Measurements from ENCODE around the gene SNX21. TPM values are rescaled to one million over a fixed set of nuclear protein-coding genes. Genes with fewer than 3 reads are reported as not detected.

The SNX21 gene
- total and polyA plus RNA-seq, 9 of the 15 experiments (the other 6 are each of a cell fraction or from before 2014, with no cell fraction given) = 0.10 to 1.2 (median 0.42) TPM

- Histone ChIP-seq H3K27me3 (ENCODE audit: control insufficient read depth in 2 of 2, insufficient read depth in 2 of 2, low read length in 2 of 2) (no peaks in the 10 kb centered on the region), H3K9me1 (ENCODE audit: control insufficient read depth, insufficient read depth, low read length) (no peaks in the 10 kb centered on the region), H3K9me3 (replicated peaks; ENCODE audit: control insufficient read depth, insufficient read depth, low read depth, low read length) (no peaks in the 10 kb centered on the region), H3K36me3 (ENCODE audit: control insufficient read depth, insufficient read depth, low read length) (no peaks in the 10 kb centered on the region; the same call in 1 of the 3 replicates), H3K4me1 (replicated peaks in 1 of 2; ENCODE audit: control insufficient read depth in 2 of 2, insufficient read depth in 2 of 2, low read length in 2 of 2) (peaks cover 18 to 19% of the 10 kb centered on the region in 2 experiments), H3K4me3 (no peak overlapping the region), H2AFZ (ENCODE audit: low read depth, low read length) (no peak overlapping the region), H4K20me1 (replicated peaks; ENCODE audit: control insufficient read depth, insufficient read depth, low read length) (no peaks in the 10 kb centered on the region), H3K4me2 (ENCODE audit: insufficient read depth, low read length) (no peak overlapping the region), H3K27ac (ENCODE audit: extremely low read depth, low read depth, low read length) (no peak overlapping the region), H3K79me2 (ENCODE audit: control insufficient read depth, insufficient read depth, low read length) (no peaks in the 10 kb centered on the region), H3K9ac (ENCODE audit: insufficient read depth in 1 of 2, low read depth in 2 of 2, low read length in 2 of 2) (no peak overlapping the region)
- FAIRE-seq (peak; percentile 6), ATAC-seq (no peak), DNase-seq (ENCODE audit: extremely low read depth in 1 of 4, low spot score in 3 of 4) (no peak)
- no TSS peak for BruUV-seq (replicated peaks)
- in situ Hi-C loops (cut with MboI) = no loop called here
- WGBS (ENCODE audit: insufficient coverage, low coverage, missing lambda C conversion rate) = 0% methylated on average over 1 of the region's 1 CpG
- CTCF ChIA-PET (ENCODE audit: low intra/inter-chr PET ratio) = no interaction called here
- POLR2A ChIA-PET = interaction anchor here (0.7 to 1.4 kb wide), 3 partner anchors 11 to 61 kb away, joined by 3 to 7 read pairs (median 3); partner anchors contain the start of gene PCIF1
- intact Hi-C loops (cut with micrococcal nuclease) = no loop called here
- TF ChIP-seq TAF15 (IDR thresholded peaks at IDR 0.05; ENCODE audit: low read depth, low read length) (no peak), ZNF23 (CRISPR knock-in tag; IDR thresholded peaks at IDR 0.05) (no peak), ARID1B (IDR thresholded peaks at IDR 0.05) (peak; percentile 53), EP300 (IDR thresholded peaks at IDR 0.05; ENCODE audit: low read length) (peak; percentile 40; the same call in 1 of the 2 replicates), ZNF398 (CRISPR knock-in tag; IDR thresholded peaks at IDR 0.05) (no peak), TAL1 (IDR thresholded peaks at IDR 0.05) (peak; percentile 36; the same call in 1 of the 2 replicates), STAT5A (IDR thresholded peaks at IDR 0.05; ENCODE audit: borderline replicate concordance, low read length) (no peak), NCOR1 (IDR thresholded peaks at IDR 0.05) (0 out of 2 replicates have a peak, but pooled peaks have one; percentile 12), ZNF316 (IDR thresholded peaks at IDR 0.05) (0 out of 2 replicates have a peak, but pooled peaks have one; percentile 6), KAT8 (IDR thresholded peaks at IDR 0.05; ENCODE audit: low read depth) (no peak), IFI16 (CRISPR knock-in tag; IDR thresholded peaks at IDR 0.05) (no peak), ATF2 (CRISPR knock-in tag; IDR thresholded peaks at IDR 0.05) (no peak), MYNN (IDR thresholded peaks at IDR 0.05) (no peak), MYNN (CRISPR knock-in tag; IDR thresholded peaks at IDR 0.05) (no peak), FOS (IDR thresholded peaks at IDR 0.05; ENCODE audit: extremely low read depth, insufficient read length) (no peak), MED1 (CRISPR knock-in tag; IDR thresholded peaks at IDR 0.05; ENCODE audit: borderline replicate concordance) (no peak)
- TF ChIP-seq, protein P1, sequence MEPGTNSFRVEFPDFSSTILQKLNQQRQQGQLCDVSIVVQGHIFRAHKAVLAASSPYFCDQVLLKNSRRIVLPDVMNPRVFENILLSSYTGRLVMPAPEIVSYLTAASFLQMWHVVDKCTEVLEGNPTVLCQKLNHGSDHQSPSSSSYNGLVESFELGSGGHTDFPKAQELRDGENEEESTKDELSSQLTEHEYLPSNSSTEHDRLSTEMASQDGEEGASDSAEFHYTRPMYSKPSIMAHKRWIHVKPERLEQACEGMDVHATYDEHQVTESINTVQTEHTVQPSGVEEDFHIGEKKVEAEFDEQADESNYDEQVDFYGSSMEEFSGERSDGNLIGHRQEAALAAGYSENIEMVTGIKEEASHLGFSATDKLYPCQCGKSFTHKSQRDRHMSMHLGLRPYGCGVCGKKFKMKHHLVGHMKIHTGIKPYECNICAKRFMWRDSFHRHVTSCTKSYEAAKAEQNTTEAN (CRISPR knock-in tag; IDR thresholded peaks at IDR 0.05) = no peak
- TF ChIP-seq, protein P2, sequence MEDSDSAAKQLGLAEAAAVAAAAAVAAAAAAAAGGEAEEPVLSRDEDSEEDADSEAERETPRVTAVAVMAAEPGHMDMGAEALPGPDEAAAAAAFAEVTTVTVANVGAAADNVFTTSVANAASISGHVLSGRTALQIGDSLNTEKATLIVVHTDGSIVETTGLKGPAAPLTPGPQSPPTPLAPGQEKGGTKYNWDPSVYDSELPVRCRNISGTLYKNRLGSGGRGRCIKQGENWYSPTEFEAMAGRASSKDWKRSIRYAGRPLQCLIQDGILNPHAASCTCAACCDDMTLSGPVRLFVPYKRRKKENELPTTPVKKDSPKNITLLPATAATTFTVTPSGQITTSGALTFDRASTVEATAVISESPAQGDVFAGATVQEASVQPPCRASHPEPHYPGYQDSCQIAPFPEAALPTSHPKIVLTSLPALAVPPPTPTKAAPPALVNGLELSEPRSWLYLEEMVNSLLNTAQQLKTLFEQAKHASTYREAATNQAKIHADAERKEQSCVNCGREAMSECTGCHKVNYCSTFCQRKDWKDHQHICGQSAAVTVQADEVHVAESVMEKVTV (CRISPR knock-in tag; IDR thresholded peaks at IDR 0.05) = no peak
Measured at GRCh38 chr20:45873409-45874103, 40.0 kb downstream of the SNX21 start.
